MM.1S (cell line): ENCODE results near the gene PRMT5.

Source experiments
- CTCF ChIP-seq: fragments of 300-600 bp; sonication (generic); IDR thresholded peaks from 2 replicates; pipeline ENCODE4 v1.5.1; 2016; ENCODE audit warnings: antibody characterized with exemption, low read length, mixed read lengths
- EZH2 ChIP-seq: fragments of 300-600 bp; sonication (generic); optimal IDR thresholded peaks from 2 replicates; pipeline ENCODE3; 2017; ENCODE audit warnings: low read depth, mild to moderate bottlenecking, antibody characterized with exemption, low read length, mixed read lengths
- EZH2phosphoT487 ChIP-seq: fragments of 300-600 bp; sonication (generic); IDR thresholded peaks from 2 replicates; pipeline ENCODE4 v1.6.1; 2018; ENCODE audit warnings: antibody characterized with exemption, low read length

GRCh38 chr14:22922294-22922693 lies 6.9 kb downstream of the PRMT5 start:
- no peak for TF ChIP-seq EZH2
- TF ChIP-seq CTCF = no peak
- TF ChIP-seq EZH2phosphoT487 = no peak
